Stimulated activated CD8-positive, alpha-beta memory T cell treated with anti-CD3 and anti-CD28 coated beads, Interleukin-15, amount 100 ng/mL, for 48 hours (primary cell): ENCODE data around the gene ARCN1.

Source experiments
- DNase-seq, 2 donors: peaks; one replicate each; pipeline ENCODE4 v3.0.0-alpha.2; 2020; ENCODE audit warnings: low read depth in 2 of 2

Gene ARCN1

GRCh38 chr11:118638726-118639125, 66.5 kb downstream of the ARCN1 start:
- DNase-seq = no peak

GRCh38 chr11:118639899-118640298, 67.7 kb downstream of the ARCN1 start:
- no peak for DNase-seq

DNA sequence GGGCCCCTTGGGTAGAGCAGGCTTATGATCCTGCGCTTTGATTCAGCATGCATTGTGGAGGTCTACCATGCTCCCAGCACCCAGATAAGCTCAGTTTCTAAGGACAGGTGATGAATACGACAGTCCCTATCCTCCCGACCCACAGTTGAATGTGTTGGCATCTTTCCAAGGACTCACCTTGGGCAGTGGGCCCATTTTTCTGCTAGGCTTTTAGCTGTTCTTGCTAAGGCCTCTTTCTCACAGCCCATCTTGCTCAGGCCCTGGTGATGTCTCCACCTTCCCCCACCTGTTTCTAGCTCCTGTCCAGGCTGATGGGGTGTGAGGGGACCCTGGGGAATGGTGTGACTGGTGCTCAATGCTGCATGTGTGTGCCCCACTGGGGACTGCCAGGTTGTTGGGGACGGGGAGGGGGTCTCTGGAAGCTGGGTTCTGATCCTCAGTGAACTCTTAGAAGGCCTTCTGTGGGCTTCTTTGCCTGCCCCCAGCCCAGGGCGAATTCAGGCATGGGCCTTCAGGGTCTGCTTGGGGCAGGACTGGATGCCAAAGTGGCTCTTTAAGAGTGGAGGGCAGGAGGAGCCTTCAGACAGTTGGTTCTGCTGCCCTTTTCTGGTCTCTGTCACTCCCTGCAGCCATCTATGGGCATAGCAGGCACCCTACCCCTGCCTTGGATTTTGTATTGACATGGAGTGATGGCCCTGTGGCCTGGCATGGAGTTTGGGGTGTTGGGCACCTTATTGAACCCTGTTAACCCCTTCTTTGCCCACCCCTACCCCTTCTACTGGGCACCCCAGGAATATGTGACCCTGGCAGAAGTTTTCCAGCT, 68.3 kb downstream of the ARCN1 start:
- DNase-seq = no peak

GRCh38 chr11:118641397-118642019, 69.3 kb downstream of the ARCN1 start:
- no peak for DNase-seq

DNA sequence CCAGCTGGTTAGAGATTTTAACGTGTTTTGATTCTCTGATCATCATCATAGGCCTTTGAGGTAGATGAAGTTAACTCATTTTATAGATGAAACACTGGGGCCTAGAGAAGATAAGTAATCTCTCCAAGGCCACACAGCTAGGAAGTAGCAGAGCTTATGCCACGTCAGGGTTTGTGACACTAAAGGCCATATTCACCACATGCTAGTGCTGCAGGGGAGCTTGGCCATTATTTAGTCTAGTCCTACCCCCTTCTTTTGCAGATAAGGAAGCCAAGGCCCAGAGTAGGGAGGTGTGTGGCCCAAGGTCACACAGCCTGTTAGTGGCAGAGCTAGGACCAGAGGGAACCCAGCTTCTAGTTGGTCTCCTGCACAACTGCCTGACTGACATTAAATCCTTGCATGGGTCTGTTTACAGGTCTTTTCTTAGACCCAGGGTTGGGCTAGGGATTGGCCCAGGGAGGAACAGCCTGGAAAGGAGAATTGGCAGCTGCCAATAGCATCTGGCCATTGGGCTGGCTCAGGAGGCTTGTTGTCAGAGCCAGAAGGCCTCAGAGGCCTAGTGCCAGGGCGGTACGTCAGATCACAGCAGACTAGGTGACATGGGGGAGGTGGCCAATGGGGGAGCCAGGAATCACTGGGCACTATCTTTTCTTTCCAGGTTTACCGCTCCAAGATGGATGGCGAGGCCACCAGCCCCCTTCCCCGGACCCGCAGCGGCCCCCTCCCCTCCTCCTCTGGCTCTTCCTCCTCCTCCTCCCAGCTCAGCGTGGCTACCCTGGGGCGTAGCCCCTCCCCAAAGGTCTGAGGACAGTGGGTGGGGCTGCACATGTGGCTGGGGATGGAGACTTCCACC, 71.2 kb downstream of the ARCN1 start:
- no peak for DNase-seq

DNA sequence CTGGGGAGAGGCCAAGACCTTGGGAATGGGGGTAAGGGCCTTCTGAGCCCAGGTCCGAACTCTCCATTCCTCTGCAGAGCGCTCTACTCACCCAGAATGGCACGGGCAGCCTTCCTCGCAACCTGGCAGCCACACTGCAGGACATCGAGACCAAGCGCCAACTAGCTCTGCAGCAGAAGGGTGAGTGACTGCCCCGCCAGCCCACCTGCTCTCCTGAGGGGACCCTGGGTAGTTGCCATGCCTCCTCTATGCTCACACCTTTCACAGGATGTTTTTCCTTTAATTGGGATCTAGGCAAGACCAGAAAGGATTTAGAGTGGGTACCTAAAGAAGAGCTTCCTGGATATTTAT, 71.8 kb downstream of the ARCN1 start:
- DNase-seq = no peak

DNA sequence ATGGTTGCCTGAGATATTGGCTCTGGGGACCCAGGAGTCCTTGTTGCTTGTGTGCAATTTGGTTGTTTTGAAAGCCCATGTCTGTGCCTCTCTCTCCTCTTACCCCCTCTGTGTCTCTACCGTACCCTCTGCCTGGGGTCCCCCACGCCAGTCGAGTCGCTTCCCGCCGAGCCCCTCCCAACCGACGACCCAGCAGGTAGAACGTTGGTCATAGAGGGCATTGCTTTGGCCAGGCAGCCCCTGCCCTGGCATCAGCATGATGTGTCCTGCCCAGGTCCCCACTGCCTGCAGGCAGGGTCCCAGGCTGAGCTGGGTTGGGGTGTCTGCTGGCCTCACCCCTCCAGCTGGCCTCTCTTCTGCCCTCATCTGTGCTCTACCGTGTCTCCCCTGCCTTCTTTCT, 72.3 kb downstream of the ARCN1 start:
- no peak for DNase-seq

- DNase-seq = no peak
Measured at GRCh38 chr11:118645066-118645715, 73.0 kb downstream of the ARCN1 start.

- no peak for DNase-seq
Measured at GRCh38 chr11:118646393-118646792, 74.2 kb downstream of the ARCN1 start.

- DNase-seq = no peak
Measured at GRCh38 chr11:118648291-118648690, 76.1 kb downstream of the ARCN1 start.

DNA sequence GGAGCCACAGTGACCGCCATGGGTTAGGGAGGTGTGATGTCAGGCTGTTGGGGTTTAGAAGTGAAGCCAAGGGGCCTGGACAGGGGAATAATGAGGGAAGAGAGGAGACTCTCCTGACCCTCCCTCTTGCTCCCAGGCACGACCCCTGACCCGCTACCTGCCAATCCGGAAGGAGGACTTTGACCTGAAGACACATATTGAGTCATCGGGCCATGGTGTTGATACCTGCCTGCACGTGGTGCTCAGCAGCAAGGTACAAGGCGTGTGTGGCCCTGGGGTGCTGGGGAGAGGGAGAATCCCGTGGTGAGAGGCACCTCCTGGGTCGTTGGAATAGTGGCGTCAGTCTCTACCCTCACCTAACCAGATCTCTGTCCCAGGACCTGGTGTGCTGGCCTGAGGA, 77.7 kb downstream of the ARCN1 start:
- DNase-seq = no peak

DNA sequence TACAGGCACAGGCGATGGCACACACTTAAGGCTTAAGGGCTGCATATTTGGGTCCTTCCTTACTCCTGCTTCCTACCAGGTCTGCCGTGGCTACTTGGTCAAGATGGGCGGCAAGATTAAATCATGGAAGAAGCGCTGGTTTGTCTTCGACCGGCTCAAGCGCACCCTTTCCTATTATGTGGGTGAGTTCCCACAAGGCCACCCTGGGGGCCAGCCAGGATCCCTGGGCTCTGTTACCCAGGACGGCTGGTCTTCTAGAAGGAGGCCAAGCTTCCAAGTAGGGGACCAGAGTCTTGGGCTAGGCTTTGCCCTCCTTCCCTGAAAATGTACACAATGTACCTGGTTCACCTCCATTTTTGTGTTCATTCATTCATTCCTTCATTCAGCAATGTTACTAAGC, 78.2 kb downstream of the ARCN1 start:
- no peak for DNase-seq

DNA sequence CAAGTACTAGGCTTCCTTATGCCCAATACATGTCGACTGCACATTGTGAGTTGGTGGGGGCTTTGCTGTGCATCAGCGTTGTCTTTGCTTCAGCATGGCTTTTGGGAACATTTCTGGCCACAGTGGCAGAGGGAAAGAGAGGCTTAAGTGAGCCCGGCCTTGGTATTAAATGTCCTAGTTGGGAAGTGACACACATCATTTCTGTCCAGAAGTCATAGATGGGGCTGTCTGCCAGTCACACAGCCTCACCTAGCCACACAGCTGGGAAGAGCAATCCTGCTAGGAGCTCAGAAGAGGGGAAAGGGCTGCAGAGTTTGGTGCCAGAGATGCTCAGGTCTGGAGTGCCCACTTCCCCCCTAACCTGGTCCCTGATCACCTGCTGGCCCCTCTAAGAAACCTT, 79.6 kb downstream of the ARCN1 start:
- DNase-seq = no peak
